NOMO-1 treated with DMSO at 0.1 percent for 48 hours (cell line): Measurements from ENCODE around the gene CIRBP.

Experiments
- DNase-seq: peaks from one replicate; lab custom pipeline; 2025; ENCODE audit not compliant: unreplicated experiment; lab: John Stamatoyannopoulos, UW

Gene CIRBP

GRCh38 chr19:1278713-1279660 lies 9.9 kb downstream of the CIRBP start:
- DNase-seq, result no peak

- peak; percentile 70 for DNase-seq
These were observed 10.7 kb downstream of the CIRBP start for GRCh38 chr19:1279782-1280341.

DNA sequence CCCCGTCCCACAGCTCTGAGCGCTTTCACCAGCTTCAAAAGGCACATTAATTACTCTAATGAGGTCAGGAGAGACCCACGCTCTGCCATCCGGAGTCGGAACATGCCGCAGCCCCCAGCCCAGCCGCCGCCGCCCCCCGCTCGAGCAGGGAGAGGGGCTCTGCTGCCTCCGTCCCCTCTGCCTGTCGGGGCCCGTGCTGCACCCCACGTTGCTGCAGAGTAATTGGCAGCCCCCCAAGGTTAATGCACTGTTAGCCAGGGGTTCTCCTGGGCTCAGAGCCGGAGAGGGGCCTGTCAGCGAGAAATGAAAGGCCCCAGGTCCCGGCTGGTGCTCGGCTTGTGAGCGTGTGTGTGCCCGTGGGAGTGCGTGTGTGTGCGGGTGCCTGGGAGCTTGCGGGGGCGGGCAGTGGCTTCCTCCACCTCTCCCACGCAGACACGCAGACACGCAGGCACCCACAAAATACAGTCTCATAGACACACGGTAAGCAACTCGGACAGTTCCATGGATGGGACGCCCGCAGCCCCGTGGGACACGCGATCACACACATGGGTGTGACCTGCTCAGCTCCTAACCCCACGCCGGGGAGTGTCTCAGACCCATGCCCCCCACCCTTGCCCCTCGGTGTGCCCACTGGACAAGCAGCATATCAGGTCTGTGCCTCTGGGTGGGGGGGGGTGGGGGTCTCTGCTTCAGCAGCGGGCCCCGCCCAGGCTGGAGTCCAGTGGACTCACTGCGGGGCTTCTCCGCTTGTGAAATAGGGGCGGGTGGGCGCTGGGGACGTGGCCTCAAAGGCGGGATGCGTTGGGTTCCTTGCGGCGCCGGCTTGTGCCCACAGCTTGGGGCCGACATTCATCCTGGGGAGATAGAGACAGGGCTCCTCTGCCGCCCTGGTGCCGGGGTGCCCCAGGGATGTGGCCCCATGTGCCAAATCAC lies 11.8 kb downstream of the CIRBP start:
- no peak for DNase-seq

DNA sequence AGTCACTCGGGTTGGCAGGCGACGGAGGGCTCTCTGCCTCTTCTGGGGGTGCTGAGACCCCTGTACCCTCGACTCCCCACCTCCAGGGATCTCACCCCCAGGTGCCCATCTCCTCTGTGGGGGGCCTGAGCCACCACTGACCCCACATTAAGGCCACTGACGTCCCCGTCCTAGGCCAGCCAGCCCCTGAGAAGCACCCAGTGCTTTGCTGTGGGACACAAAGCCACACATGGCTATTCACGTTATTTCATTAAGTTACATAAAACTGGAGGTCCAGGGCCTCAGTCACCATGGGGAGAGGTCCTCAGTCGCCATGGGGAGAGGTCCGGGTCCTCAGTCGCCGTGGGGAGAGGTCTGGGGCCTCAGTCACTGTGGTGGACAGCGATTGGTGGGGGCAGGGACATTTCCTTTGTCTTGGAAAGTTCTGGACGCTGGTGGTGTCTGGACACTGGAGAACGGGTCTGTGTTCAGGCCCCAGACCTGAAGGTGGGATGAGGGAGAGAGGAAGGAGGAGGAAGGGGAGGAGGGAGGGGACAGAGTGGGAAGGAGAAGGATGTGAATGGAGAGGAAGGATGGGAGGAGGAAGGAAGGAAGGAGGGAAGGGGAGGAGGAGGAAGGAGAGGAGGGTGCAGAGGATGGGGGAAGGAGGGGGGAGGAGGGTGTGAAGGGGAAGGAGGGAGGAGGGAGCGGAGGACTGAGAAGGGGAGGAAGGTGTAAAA lies 12.6 kb downstream of the CIRBP start:
- no peak for DNase-seq

GRCh38 chr19:1282588-1283206 lies 13.6 kb downstream of the CIRBP start:
- DNase-seq, result no peak

DNA sequence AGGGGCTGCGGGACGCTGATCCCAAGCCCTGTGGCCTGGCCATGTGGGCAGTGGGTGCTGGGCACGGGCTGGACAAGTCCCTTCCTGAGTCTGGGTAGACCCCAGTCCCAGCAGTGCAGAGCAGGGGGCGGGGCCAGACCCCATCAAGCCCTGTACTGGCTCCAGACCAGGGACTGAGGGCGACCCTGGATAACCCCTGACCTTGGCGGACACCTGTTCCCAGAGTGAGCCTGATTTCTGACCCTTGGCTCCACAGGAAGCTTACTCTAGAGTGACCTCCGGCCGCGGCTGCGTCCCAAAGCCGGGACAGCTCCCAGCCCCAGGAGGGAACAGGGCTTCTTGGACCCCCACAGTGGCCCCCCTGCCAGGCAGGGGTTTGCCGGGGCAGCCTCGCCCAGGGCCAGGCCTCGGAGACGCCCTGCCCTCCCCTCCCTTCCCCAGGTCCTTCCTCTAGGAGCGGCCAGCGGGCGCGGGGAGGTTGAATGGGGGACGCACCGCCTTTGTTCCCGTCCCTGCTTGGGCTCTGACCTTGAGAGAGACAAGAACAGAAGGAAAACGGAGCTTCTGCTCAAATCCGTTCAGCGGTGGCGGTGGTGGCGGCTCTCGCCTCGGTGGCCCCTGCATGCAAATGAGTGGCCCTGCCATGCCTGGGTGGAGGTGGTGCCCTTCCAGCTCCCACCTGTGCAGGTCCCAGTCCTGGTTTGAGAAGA lies 14.2 kb downstream of the CIRBP start:
- no peak for DNase-seq

GRCh38 chr19:1283917-1284292 lies 14.8 kb downstream of the CIRBP start:
- no peak for DNase-seq

DNA sequence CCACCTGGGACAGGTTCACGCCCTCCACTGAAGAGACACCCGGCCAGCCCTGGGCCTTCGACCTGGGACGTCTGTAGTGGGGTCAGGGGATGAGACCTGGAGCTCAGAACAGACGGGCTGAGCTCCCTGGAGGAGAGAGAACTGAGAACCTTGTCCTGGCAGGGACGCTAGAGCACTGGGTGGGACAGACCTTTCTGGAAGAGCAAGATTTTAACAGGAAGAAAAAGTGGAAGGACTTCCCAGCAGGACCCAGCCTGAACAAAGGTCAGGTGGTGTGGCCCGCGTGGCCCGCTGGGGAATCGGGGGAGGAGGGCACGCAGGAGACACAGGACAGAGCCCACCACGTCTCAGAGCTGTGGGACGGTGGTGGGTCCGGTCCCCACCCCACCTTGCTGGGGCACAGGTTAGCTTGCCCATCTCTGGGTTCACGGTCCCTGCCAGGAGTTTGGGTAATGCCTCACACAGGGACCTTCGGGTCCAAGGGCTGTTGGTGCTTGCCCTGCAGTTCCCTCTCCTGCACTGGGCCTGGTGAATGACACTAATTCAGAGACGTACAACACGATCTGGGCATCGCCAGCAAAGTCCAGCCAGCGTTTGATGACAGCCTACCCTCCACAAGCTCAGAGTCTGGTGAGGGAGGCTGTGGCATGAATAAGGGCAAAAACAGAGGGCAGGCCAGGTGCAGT lies 15.3 kb downstream of the CIRBP start:
- no peak for DNase-seq

GRCh38 chr19:1284979-1285736 lies 16.0 kb downstream of the CIRBP start:
- DNase-seq, result no peak

DNA sequence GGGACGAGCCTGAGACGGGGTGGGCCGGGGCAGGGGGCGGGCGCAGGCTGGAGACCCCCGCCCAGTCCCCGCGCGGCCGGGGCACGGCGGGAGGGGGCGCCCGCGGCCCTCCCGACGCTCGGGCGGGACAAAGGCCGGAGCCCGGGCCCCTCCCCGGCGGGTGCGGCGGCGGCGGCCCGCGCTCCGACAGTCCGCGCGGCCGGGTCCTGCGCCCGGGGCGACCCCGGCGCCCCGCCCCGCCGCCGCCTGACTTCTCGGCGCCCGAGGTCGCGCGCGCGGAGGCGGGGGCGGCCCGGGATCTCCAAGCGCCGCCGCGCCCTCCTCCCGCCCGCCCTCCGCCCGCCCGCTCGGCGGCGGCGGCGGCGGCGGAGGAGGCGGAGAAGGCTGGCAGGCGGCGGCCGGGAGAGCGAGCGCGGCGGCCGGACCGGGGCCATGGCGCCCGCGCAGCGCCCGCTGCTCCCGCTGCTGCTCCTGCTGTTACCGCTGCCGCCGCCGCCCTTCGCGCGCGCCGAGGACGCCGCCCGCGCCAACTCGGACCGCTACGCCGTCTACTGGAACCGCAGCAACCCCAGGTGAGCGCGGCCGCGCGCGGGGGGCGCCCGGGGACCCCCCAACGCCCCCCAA lies 16.7 kb downstream of the CIRBP start, which contains the start of gene EFNA2:
Gene EFNA2, plus strand, starts transcription at position 137 of the 624 bp plus-strand sequence. Its CDS starts 296 bp downstream, at position 433.
- DNase-seq, result no peak

GRCh38 chr19:1286487-1287353 lies 17.6 kb downstream of the CIRBP start:
- no peak for DNase-seq

GRCh38 chr19:1287354-1288225 lies 18.5 kb downstream of the CIRBP start:
- DNase-seq, result no peak

GRCh38 chr19:1288226-1288612 lies 19.1 kb downstream of the CIRBP start:
- DNase-seq, result no peak

GRCh38 chr19:1288833-1289685 lies 19.9 kb downstream of the CIRBP start:
- no peak for DNase-seq

GRCh38 chr19:1289686-1290025 lies 20.5 kb downstream of the CIRBP start:
- DNase-seq, result no peak
